ENCODE results near the gene CLIC6. TPM values are rescaled to one million over a fixed set of nuclear protein-coding genes. Genes with fewer than 3 reads are reported as not detected.

The CLIC6 gene
- total and polyA plus RNA-seq, 9 of the 15 experiments (the other 6 are each of a cell fraction or from before 2014, with no cell fraction given), result not detected

GRCh38 chr21:34650861-34651431 is 17.8 kb upstream of the CLIC6 start:
- ATAC-seq, result no peak
- POLR2A ChIA-PET, result interaction anchor here (1.5 kb wide), 1 partner anchor 11 kb away, joined by 4 read pairs; no protein-coding TSS in a partner anchor

More at GRCh38 chr21:34650861-34651431, 17.8 kb upstream of the CLIC6 start:
- no peak overlapping the region for H3K4me3 ChIP-seq
- BruUV-seq (replicated peaks), result no TSS peak
- H3K9me3 ChIP-seq (replicated peaks; ENCODE audit: control insufficient read depth, insufficient read depth, low read depth, low read length), result no peaks in the 10 kb centered on the region
- no peaks in the 10 kb centered on the region for H4K20me1 ChIP-seq (replicated peaks; ENCODE audit: control insufficient read depth, insufficient read depth, low read length)
- no peak overlapping the region for H3K27ac ChIP-seq (ENCODE audit: extremely low read depth, low read depth, low read length)
- H3K4me1 ChIP-seq (replicated peaks in 1 of 2; ENCODE audit: control insufficient read depth in 2 of 2, insufficient read depth in 2 of 2, low read length in 2 of 2), result no peaks in the 10 kb centered on the region
- no peak overlapping the region for H2AFZ ChIP-seq (ENCODE audit: low read depth, low read length)
- H3K36me3 ChIP-seq (ENCODE audit: control insufficient read depth, insufficient read depth, low read length), result no peaks in the 10 kb centered on the region
- no peak for DNase-seq (ENCODE audit: extremely low read depth in 1 of 4, low spot score in 3 of 4)
- CTCF ChIA-PET (ENCODE audit: low intra/inter-chr PET ratio), result no interaction called here
- H3K79me2 ChIP-seq (ENCODE audit: control insufficient read depth, insufficient read depth, low read length), result no peaks in the 10 kb centered on the region
- H3K9me1 ChIP-seq (ENCODE audit: control insufficient read depth, insufficient read depth, low read length), result no peaks in the 10 kb centered on the region
- WGBS (ENCODE audit: insufficient coverage, low coverage, missing lambda C conversion rate), result 0% methylated on average over 1 of the region's 1 CpG
- in situ Hi-C loops (cut with MboI), result no loop called here
- no peak overlapping the region for H3K4me2 ChIP-seq (ENCODE audit: insufficient read depth, low read length)
- TF ChIP-seq MEIS2 (IDR thresholded peaks at IDR 0.05; ENCODE audit: partially characterized antibody) (peak; percentile 77), PBX2 (CRISPR knock-in tag; IDR thresholded peaks at IDR 0.05; ENCODE audit: low read depth) (no peak), PBX2 (tag; conservative IDR thresholded peaks at IDR 0.05; ENCODE audit: low read depth) (peak; percentile 45; the same call in 1 of the 2 replicates), MCM7 (IDR thresholded peaks at IDR 0.05) (no peak)
- no peak for FAIRE-seq
- H3K27me3 ChIP-seq (ENCODE audit: control insufficient read depth in 2 of 2, insufficient read depth in 2 of 2, low read length in 2 of 2), result peaks cover 21 to 42% of the 10 kb centered on the region in 2 experiments
- intact Hi-C loops (cut with micrococcal nuclease), result no loop called here
- H3K9ac ChIP-seq (ENCODE audit: insufficient read depth in 1 of 2, low read depth in 2 of 2, low read length in 2 of 2), result no peak overlapping the region
